ENCODE measurements around the gene QKI. TPM values are rescaled to one million over a fixed set of nuclear protein-coding genes. Genes with fewer than 3 reads are reported as not detected.
A peak's percentile ranks its signal among the peaks of the same experiment; 100 is the strongest.

The QKI gene
- total RNA-seq, 1 donor from 2014 or later, result 204 TPM

- peaks cover 5% of the 10 kb centered on the region for H3K9me3 ChIP-seq (ENCODE audit: insufficient read depth, low read depth, low read length)
- no peaks in the 10 kb centered on the region for H3K79me2 ChIP-seq (ENCODE audit: insufficient read depth, low read length)
- Mint-ChIP-seq H3K36me3 (ENCODE audit: low read depth, unreplicated experiment) (no peaks in the 10 kb centered on the region), H3K27ac (ENCODE audit: unreplicated experiment) (peak overlapping the region; percentile 96), H3K4me3 (ENCODE audit: unreplicated experiment) (no peak overlapping the region), H3K27me3 (ENCODE audit: low read depth, unreplicated experiment) (no peaks in the 10 kb centered on the region), H3K4me1 (ENCODE audit: low read depth, unreplicated experiment) (peaks cover 17% of the 10 kb centered on the region), H3K9me3 (ENCODE audit: unreplicated experiment) (peaks cover 9% of the 10 kb centered on the region)
- H3K4me3 ChIP-seq (ENCODE audit: insufficient read depth, low read depth, low read length), result no peak overlapping the region
- no peaks in the 10 kb centered on the region for H3K36me3 ChIP-seq (ENCODE audit: insufficient read depth, low read length)
- no peaks in the 10 kb centered on the region for H4K20me1 ChIP-seq (ENCODE audit: insufficient read depth, low read length)
- H3K4me2 ChIP-seq (ENCODE audit: low read length), result no peak overlapping the region
- no peak overlapping the region for H2AFZ ChIP-seq (ENCODE audit: low read depth, low read length)
- no peak overlapping the region for H3K27ac ChIP-seq (ENCODE audit: low read depth, low read length)
- no peak for TF ChIP-seq EZH2 (IDR thresholded peaks at IDR 0.05; ENCODE audit: insufficient read depth, low read length)
- TF ChIP-seq CTCF (IDR thresholded peaks at IDR 0.05; ENCODE audit: insufficient read depth, low read depth, low read length), result no peak
- H3K9ac ChIP-seq (ENCODE audit: low read length), result no peak overlapping the region
- peak; percentile 70 for DNase-seq (ENCODE audit: low read depth)
- FAIRE-seq, result no peak
- no peaks in the 10 kb centered on the region for H3K27me3 ChIP-seq (ENCODE audit: insufficient read depth, low read length)
- H3K4me1 ChIP-seq (ENCODE audit: insufficient read depth, low read length), result no peaks in the 10 kb centered on the region
These were observed 211.8 kb downstream of the QKI start for GRCh38 chr6:163626073-163626867.

- Histone ChIP-seq H3K4me1 (ENCODE audit: insufficient read depth, low read length) (no peaks in the 10 kb centered on the region), H4K20me1 (ENCODE audit: insufficient read depth, low read length) (no peaks in the 10 kb centered on the region), H3K4me2 (ENCODE audit: low read length) (no peak overlapping the region), H3K27ac (ENCODE audit: low read depth, low read length) (no peak overlapping the region), H3K79me2 (ENCODE audit: insufficient read depth, low read length) (no peaks in the 10 kb centered on the region), H3K9ac (ENCODE audit: low read length) (no peak overlapping the region), H3K27me3 (ENCODE audit: insufficient read depth, low read length) (no peaks in the 10 kb centered on the region), H2AFZ (ENCODE audit: low read depth, low read length) (no peak overlapping the region), H3K4me3 (ENCODE audit: insufficient read depth, low read depth, low read length) (no peak overlapping the region), H3K36me3 (ENCODE audit: insufficient read depth, low read length) (no peaks in the 10 kb centered on the region), H3K9me3 (ENCODE audit: insufficient read depth, low read depth, low read length) (peaks cover 5% of the 10 kb centered on the region)
- no peaks in the 10 kb centered on the region for H3K36me3 Mint-ChIP-seq (ENCODE audit: low read depth, unreplicated experiment)
- no peaks in the 10 kb centered on the region for H3K27me3 Mint-ChIP-seq (ENCODE audit: low read depth, unreplicated experiment)
- peaks cover 17% of the 10 kb centered on the region for H3K4me1 Mint-ChIP-seq (ENCODE audit: low read depth, unreplicated experiment)
- FAIRE-seq (no peak), DNase-seq (ENCODE audit: low read depth) (no peak)
- peaks cover 3% of the 10 kb centered on the region for H3K9me3 Mint-ChIP-seq (ENCODE audit: unreplicated experiment)
- no peak overlapping the region for H3K4me3 Mint-ChIP-seq (ENCODE audit: unreplicated experiment)
- no peak overlapping the region for H3K27ac Mint-ChIP-seq (ENCODE audit: unreplicated experiment)
- TF ChIP-seq CTCF (IDR thresholded peaks at IDR 0.05; ENCODE audit: insufficient read depth, low read depth, low read length) (no peak), EZH2 (IDR thresholded peaks at IDR 0.05; ENCODE audit: insufficient read depth, low read length) (no peak)
These were observed 212.9 kb downstream of the QKI start for GRCh38 chr6:163627274-163628062.
